Measurements from ENCODE around the gene ARL2BP.

DNA sequence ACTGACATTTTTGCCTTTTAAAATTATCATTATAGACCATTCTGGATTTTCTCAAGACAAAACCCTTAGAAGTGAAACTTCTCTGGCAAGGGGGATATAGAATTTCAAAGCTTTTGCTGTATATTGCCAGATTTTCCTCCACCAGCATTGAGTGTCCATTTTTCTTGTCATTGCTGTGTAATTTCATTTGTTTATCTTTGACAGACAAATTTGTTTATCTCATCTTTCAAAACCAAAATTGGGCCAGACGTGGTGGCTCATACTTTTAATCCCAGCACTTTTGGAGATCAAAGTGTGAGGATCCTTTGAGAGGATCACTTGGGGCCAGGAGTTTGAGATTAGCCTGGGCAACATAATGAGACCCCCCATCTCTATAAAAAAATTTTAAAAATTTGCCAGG lies 16.0 kb upstream of the ARL2BP start:
- TF ChIP-seq, protein P1, sequence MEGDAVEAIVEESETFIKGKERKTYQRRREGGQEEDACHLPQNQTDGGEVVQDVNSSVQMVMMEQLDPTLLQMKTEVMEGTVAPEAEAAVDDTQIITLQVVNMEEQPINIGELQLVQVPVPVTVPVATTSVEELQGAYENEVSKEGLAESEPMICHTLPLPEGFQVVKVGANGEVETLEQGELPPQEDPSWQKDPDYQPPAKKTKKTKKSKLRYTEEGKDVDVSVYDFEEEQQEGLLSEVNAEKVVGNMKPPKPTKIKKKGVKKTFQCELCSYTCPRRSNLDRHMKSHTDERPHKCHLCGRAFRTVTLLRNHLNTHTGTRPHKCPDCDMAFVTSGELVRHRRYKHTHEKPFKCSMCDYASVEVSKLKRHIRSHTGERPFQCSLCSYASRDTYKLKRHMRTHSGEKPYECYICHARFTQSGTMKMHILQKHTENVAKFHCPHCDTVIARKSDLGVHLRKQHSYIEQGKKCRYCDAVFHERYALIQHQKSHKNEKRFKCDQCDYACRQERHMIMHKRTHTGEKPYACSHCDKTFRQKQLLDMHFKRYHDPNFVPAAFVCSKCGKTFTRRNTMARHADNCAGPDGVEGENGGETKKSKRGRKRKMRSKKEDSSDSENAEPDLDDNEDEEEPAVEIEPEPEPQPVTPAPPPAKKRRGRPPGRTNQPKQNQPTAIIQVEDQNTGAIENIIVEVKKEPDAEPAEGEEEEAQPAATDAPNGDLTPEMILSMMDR (IDR thresholded peaks at IDR 0.05 in 2 of 3, conservative IDR thresholded peaks at IDR 0.05 in 1 of 3; ENCODE audit: control insufficient read depth in 2 of 3, extremely low read depth in 1 of 3, insufficient read depth in 1 of 3, low read depth in 3 of 3, low read length in 3 of 3) = no peak
- no peak for TF ChIP-seq CREM (IDR thresholded peaks at IDR 0.05; ENCODE audit: low read depth)
- no peak for TF ChIP-seq BMI1 (IDR thresholded peaks at IDR 0.05; ENCODE audit: borderline replicate concordance)
